DND-41 (cell line): ENCODE measurements around the gene HLTF.

Experiments used
- EZH2 ChIP-seq: IDR thresholded peaks from 3 replicates; pipeline ENCODE4 v1.6.1; 2012; ENCODE audit warnings: borderline replicate concordance, low read depth, mild to moderate bottlenecking, moderate library complexity, low read length, inconsistent platforms; ENCODE audit not compliant: severe bottlenecking
- TF ChIP-seq, protein P1 (sequence below): IDR thresholded peaks from 2 replicates; pipeline ENCODE4 v1.5.1; 2012; ENCODE audit warnings: borderline replicate concordance, low read length, moderate library complexity, mild to moderate bottlenecking; ENCODE audit not compliant: poor library complexity, severe bottlenecking; ENCODE audit errors: extremely low read depth

DNA sequence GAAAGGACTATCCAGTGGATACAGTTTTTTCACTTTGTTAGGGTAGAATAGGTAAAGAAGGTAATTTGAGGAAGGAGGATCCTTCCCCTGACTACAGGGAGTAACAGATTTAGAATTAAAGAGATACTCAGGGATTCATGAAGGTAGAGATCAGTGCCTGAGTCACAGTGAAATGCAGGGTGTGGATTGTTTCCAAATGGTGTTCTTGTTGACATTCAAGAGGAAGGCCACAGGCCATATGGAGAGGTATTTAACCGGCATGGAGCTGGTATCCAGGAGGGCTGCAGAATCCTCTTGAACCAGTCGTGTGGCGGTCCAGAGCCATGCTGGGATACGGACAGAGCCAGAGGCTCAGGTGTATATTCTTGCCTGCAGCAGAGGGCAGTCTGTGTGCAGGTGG is 66.8 kb downstream of the HLTF start:
- TF ChIP-seq EZH2, result no peak
- TF ChIP-seq, protein P1, sequence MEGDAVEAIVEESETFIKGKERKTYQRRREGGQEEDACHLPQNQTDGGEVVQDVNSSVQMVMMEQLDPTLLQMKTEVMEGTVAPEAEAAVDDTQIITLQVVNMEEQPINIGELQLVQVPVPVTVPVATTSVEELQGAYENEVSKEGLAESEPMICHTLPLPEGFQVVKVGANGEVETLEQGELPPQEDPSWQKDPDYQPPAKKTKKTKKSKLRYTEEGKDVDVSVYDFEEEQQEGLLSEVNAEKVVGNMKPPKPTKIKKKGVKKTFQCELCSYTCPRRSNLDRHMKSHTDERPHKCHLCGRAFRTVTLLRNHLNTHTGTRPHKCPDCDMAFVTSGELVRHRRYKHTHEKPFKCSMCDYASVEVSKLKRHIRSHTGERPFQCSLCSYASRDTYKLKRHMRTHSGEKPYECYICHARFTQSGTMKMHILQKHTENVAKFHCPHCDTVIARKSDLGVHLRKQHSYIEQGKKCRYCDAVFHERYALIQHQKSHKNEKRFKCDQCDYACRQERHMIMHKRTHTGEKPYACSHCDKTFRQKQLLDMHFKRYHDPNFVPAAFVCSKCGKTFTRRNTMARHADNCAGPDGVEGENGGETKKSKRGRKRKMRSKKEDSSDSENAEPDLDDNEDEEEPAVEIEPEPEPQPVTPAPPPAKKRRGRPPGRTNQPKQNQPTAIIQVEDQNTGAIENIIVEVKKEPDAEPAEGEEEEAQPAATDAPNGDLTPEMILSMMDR, result no peak
